Measurements from ENCODE around the gene KCND3.

The KCND3 gene

DNA sequence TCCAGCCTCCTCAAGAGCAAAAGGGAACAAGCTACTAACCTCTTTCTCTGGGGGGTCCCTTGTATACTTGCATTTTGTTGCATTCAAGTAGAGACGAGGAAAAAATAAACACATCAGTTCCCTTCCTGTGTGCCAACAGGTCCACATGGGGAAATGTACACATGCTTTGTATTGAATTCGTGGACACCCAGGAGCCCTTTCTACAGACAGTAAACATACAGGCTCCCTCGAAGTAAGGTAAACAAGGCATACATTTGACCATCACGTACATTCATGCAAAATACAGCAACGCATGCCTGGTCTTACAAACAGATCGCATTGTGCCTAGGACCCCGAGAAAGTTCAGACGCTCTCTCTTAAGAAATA, 1.1 kb downstream of the KCND3 start:
- no peak for FAIRE-seq

- FAIRE-seq, result no peak
Measured at GRCh38 chr1:111987502-111987901, 2.0 kb downstream of the KCND3 start.

DNA sequence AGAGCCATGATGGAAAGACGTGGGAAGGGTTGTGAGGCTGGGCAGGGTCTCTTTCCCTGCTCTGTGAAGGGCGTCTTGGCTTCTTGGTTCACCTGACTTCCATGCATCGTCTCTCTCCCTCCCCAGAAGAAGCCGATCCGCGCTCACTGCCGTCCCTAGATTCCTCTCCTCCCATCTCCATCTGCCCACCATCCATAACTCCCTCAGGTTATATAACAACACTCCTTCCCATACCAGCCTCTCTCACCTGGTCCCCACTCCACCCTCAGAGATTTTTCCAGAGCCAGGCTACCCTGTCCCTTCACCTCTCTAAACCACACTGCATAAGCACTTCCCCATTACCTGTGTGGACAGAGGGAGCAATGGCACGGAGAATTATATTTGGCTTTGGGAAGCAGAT, 6.0 kb downstream of the KCND3 start:
- FAIRE-seq, result no peak

DNA sequence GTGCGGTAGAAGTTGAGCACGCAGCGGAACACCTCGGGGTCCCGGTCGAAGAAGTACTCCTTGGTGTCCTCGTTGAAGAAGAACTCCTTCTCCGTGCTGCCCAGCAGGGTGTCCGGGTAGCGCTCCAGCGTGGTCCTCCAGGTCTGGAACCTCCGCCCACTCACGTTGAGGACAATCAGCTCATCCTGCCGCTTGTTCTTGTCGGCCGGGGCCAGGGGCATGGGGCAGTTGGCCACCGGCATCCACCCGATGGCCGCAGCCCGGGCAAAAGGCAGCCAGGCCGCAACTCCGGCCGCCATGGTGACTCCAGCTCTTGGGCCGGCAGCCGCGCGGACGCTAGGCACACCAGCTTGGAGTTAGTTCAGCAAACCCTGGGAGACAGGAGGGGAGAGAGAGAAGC, 7.0 kb downstream of the KCND3 start:
- no peak for FAIRE-seq

DNA sequence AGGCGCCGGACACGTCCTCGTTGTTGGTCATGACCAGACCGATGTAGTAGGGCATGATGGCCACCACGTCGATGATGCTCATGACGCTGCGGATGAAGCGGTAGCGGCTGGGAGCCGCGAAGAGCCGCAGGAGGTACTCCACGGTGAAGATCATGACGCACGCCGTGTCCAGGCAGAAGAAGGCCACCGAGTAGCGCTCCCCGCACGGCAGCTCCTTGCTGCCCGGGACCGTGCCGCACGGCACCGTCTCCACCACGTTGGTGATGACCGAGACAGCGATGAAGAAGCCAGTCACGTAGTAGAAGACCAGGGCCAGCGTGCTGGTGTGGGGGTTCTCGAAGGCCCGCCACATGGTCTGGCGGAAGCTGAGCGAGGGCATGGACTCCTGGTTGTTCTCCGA, 7.6 kb downstream of the KCND3 start:
- FAIRE-seq, result no peak

- no peak for FAIRE-seq
Measured at GRCh38 chr1:111981090-111981489, 8.4 kb downstream of the KCND3 start.

DNA sequence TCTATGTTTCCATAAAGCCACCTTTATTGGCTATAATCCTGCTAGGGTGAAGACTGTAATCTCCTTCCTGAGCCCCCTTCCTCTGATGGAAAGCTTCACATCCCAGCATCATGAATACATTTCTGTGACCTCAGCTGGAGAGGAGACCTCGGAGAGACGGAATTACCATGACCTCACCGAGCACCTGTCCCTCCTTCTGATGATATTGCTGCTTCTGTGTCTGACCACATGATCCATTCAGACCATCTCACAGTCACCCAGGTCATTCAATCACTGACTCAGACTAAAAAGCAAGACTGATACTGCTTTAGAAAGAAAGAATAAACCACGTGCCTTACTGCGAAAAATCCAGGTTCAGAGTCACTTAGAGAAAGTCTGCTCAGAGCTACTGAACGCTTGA, 8.8 kb downstream of the KCND3 start:
- FAIRE-seq, result no peak

DNA sequence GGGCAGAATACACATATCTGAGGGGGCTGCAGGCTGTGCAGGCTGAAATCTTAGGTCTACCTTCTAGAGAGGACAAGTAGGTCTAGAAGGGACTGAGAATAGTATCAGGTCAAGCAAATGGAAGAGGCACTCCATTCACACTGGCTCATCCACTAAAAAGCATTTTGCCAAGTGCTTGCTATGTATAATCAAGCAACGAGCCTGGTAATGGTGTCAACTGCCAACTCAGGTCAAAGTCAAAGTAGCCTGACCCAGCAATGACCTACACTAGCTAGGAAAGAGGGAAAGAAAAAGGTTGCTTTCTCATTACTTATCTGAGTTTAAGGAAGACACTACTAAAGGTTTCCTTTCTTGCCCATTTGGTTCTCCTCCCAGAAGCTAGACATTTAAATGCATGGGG, 10.8 kb downstream of the KCND3 start:
- FAIRE-seq, result no peak

DNA sequence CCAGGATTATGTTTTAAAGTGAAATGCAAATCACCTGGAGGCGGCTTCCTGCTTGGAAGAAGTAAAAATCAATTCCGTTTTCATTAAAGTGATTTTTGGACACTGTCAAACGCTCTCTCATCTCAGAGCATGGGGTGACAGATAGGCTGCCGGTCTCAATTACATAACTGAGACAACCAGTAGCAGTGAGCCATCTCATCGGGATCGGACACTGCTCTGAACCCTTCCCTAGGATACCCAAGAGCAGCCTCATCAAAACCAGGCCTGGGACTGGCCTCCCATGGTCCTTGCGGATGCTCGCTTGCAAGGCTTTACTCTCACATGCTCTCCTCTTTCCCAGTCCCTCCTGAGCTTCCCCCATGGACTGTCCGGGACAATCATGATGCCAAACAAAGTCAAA, 12.1 kb downstream of the KCND3 start:
- FAIRE-seq, result no peak

- FAIRE-seq, result no peak
Measured at GRCh38 chr1:111976842-111977241, 12.6 kb downstream of the KCND3 start.

DNA sequence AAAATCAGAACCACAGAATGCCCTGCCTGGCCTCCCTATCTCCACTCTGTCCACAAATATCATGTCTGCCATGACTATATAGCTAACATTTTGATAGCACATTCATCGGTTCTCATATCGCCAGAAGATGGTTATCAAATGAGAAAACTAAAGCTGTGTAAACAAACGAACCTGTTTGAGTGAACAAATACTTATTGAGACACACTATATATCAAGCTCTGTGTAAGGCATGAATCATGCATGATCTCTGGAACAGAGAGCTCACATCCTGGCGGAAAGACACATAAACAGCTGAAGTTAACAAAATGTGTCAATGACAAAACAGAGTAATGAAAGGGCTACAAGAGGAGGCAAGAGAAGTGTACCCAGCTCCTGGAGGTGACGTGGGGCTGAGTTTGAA, 13.1 kb downstream of the KCND3 start:
- no peak for FAIRE-seq

GRCh38 chr1:111973150-111973790, 16.2 kb downstream of the KCND3 start:
- FAIRE-seq, result no peak

GRCh38 chr1:111971396-111971795, 18.1 kb downstream of the KCND3 start:
- no peak for FAIRE-seq

- no peak for FAIRE-seq
Measured at GRCh38 chr1:111968511-111968910, 21.0 kb downstream of the KCND3 start.

GRCh38 chr1:111967886-111968285, 21.6 kb downstream of the KCND3 start:
- no peak for FAIRE-seq

DNA sequence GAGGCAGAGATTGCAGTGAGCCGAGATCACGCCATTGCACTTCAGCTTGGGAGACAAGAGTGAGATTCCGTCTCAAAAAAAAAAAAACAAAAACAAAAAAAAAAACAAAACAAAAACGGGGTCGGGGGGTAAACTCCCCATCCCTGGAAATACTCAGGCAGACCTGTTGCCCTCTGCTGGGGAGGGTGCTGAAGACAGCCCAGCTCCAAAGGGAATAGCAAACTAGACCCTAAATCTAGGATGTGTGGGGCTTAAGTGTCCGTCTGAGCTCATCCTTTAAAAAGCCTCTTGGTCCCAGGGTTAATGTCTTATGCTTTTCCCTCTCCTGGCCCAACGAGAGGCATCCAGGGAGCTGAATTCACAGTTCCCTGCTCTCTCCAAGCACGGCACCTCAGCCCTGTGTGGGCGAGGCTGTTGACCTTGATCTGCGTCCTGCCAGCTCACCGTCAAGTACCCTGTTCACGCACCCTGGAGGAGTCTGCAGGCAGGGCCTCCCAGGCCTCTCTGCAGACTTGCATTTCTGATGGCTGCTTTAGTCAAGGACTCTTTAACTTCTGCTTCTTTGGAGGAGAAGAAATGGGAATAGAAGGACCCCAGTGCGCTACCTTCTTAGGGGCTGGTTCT, 22.3 kb downstream of the KCND3 start:
- no peak for FAIRE-seq

- FAIRE-seq, result no peak
Measured at GRCh38 chr1:111965781-111966443, 23.6 kb downstream of the KCND3 start.

DNA sequence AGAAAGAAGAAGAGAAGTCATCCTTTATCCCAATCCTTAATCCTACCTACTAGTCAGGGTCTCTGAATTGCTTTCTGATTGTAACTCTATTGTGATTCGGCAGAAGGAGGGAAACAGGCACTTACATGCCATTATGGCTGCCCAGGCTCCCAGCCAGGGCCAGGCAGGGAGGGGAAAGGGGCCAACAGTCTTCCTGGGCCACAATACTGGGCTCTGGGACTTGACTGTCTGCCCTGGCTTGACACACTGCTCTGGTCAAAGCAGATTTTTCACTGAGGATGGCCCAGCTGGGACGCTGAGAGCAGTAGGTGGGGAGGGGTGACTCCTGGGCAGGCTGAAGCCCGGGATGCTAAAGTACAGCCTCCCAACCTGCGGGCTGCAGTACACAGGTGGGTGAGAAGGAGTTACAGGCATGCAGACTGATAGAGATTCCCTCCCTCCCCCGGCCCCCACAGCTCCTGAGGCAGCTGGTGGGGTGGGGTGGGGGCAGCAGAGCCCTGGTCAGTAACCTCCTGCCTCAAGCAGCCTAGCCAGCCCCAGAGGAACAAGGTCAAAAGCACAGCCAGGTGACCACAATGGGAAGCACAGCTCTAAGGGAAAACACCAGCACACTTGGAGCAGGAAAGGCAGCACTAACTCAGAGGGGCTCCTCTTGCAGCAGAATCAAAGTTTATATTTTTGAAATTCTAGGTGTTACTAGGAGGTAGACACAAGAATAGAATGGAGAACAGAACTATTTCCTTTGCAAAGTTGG, 25.3 kb downstream of the KCND3 start:
- no peak for FAIRE-seq

GRCh38 chr1:111961773-111962565, 27.5 kb downstream of the KCND3 start:
- FAIRE-seq, result no peak

- FAIRE-seq, result no peak
Measured at GRCh38 chr1:111961016-111961415, 28.5 kb downstream of the KCND3 start.

DNA sequence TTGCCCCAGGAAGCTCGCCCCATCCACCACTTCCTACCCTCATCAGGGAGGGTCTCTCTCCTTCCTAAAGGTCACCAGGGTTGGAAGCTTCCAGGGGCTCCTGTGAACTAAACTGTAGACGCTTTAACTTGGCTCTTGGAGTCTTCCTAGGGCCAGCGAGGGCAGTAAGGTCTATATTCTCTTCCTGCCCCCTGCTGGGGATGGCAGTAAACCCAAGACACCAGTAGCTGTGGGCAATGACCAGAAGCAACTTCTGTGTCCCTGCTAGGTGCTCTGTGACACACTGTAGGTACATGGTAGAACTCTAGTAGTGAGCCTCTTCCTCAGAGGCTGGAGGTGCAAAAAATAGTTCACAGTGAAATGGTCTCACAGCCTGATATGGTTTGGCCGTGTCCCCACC, 30.0 kb downstream of the KCND3 start:
- no peak for FAIRE-seq

- no peak for FAIRE-seq
Measured at GRCh38 chr1:111958851-111959250, 30.6 kb downstream of the KCND3 start.

DNA sequence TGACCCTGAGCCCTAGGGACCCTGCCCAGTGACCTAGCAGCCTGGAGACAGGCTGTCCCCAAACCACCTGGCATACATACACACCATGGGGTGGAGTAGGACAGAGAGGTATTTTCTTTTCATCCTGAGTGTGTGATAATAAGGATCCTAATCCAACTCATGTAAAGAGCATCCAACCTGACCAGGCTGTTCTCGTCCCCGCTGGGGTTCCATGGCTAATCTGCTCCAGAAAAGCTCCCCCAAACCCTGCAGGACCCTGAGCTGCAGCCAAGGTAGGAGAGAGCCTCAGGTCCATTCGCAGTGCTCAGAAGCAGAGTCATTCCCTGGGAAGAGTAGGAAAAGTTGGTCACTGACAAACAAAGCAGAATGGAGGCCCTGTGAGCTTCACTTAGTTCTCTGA, 31.4 kb downstream of the KCND3 start:
- FAIRE-seq, result no peak
